ENCODE data around the gene CBARP.
A peak's percentile ranks its signal among the peaks of the same experiment; 100 is the strongest.

The CBARP gene

DNA sequence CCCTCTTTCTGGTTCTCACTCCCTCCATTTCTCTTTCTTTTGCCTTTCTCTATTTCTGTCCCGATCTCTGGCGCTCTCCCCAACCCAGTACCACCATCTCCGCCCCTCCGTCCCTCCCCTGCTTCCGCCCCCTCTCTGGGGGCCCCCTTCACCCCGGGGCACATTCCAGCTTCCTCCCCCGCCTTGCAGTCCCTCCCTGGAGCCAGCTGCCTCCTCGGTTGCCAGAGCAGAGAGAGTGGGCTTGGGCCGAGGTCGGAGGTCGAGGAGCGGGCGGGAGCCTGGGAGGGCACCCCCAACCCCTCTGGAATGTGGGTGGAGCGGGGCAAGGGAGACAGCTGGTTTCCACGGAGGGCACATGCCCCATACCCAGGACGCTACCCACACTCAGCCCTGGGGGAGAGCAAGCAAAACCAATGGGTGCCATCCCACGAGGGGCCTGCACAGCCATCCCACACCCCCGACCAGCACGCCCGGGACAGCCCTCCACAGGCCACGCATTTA is 24.9 kb upstream of the CBARP start:
- Mint-ChIP-seq H3K27ac (peak overlapping the region; percentile 90), H3K36me3 (ENCODE audit: low read depth) (peaks cover 17% of the 10 kb centered on the region), H3K4me1 (ENCODE audit: low read depth) (peaks cover 86% of the 10 kb centered on the region), H3K4me3 (peak overlapping the region; percentile 27), H3K27me3 (peaks cover 9% of the 10 kb centered on the region), H3K9me3 (no peaks in the 10 kb centered on the region)
- intact Hi-C loops (cut with micrococcal nuclease): no loop called here

- H3K36me3 Mint-ChIP-seq (ENCODE audit: low read depth): peaks cover 23% of the 10 kb centered on the region
- H3K9me3 Mint-ChIP-seq: no peaks in the 10 kb centered on the region
- H3K4me3 Mint-ChIP-seq: peak overlapping the region; percentile 84
- peak overlapping the region; percentile 90 for H3K27ac Mint-ChIP-seq
- peaks cover 3% of the 10 kb centered on the region for H3K27me3 Mint-ChIP-seq
- intact Hi-C loops (cut with micrococcal nuclease): no loop called here
- peaks cover 85% of the 10 kb centered on the region for H3K4me1 Mint-ChIP-seq (ENCODE audit: low read depth)
Measured at GRCh38 chr19:1261798-1262622, 24.2 kb upstream of the CBARP start.

- Mint-ChIP-seq H3K4me3 (peak overlapping the region; percentile 84), H3K27ac (peak overlapping the region; percentile 90), H3K9me3 (no peaks in the 10 kb centered on the region), H3K27me3 (peaks cover 2% of the 10 kb centered on the region), H3K36me3 (ENCODE audit: low read depth) (peaks cover 29% of the 10 kb centered on the region), H3K4me1 (ENCODE audit: low read depth) (peaks cover 84% of the 10 kb centered on the region)
- intact Hi-C loops (cut with micrococcal nuclease): no loop called here
Measured at GRCh38 chr19:1261538-1261797, 23.7 kb upstream of the CBARP start.

DNA sequence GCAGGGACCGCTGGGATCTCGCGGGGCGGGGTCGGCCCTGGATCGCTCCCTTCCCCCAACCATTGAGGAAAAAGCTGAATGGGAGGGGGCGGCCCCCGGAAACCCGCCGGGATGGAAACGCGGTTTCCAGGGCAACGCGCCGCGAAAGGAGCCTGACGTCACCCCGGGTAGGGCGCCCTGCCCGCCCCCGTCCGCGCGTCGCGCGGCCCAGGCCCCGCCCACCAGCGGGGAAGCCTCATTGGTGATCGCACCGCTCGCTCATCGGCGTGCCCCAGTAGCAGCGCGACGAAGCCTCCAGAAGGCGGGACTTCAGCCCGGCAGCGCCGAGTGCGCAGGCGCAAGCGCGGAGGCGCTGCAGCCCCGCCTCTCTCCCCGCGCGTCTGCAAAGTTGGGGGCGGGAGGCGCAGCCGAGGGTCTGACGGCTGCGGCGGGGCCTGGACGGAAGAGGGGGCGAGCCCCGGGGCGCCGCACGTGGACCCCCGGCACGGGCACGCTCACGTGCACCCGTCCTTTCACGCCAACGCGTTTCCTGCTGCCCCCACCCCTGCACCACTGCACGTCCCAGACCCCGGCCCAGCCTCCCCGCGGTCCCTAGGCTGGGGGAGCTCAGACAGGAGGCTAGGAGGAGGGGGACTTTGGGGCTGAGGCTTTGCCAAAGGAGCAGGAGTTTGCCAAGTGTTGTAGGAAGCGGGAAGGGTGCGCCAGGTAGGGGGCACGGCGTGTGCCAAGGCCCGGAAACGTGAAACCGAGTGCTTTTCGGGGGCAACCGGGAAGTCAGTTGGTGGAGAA is 23.1 kb upstream of the CBARP start:
- Mint-ChIP-seq H3K9me3 (no peaks in the 10 kb centered on the region), H3K27me3 (peaks cover 2% of the 10 kb centered on the region), H3K36me3 (ENCODE audit: low read depth) (peaks cover 34% of the 10 kb centered on the region), H3K27ac (peak overlapping the region; percentile 90), H3K4me1 (ENCODE audit: low read depth) (peaks cover 81% of the 10 kb centered on the region), H3K4me3 (peak overlapping the region; percentile 84)
- intact Hi-C loops (cut with micrococcal nuclease): loop anchor here (1.0 kb wide), 1 partner anchor 9 kb away; no protein-coding TSS in a partner anchor

GRCh38 chr19:1259876-1260748 is 22.3 kb upstream of the CBARP start:
- peaks cover 2% of the 10 kb centered on the region for H3K27me3 Mint-ChIP-seq
- peaks cover 79% of the 10 kb centered on the region for H3K4me1 Mint-ChIP-seq (ENCODE audit: low read depth)
- intact Hi-C loops (cut with micrococcal nuclease): loop anchor here (1.0 kb wide), 1 partner anchor 8 kb away; no protein-coding TSS in a partner anchor
- no peaks in the 10 kb centered on the region for H3K9me3 Mint-ChIP-seq
- H3K36me3 Mint-ChIP-seq (ENCODE audit: low read depth): peaks cover 42% of the 10 kb centered on the region
- H3K4me3 Mint-ChIP-seq: peak overlapping the region; percentile 84
- H3K27ac Mint-ChIP-seq: peak overlapping the region; percentile 90

- peaks cover 50% of the 10 kb centered on the region for H3K36me3 Mint-ChIP-seq (ENCODE audit: low read depth)
- H3K27me3 Mint-ChIP-seq: peaks cover 2% of the 10 kb centered on the region
- intact Hi-C loops (cut with micrococcal nuclease): no loop called here
- H3K4me1 Mint-ChIP-seq (ENCODE audit: low read depth): peaks cover 79% of the 10 kb centered on the region
- no peaks in the 10 kb centered on the region for H3K9me3 Mint-ChIP-seq
- peak overlapping the region; percentile 90 for H3K27ac Mint-ChIP-seq
- peak overlapping the region; percentile 77 for H3K4me3 Mint-ChIP-seq
Measured at GRCh38 chr19:1259206-1259875, 21.5 kb upstream of the CBARP start.

DNA sequence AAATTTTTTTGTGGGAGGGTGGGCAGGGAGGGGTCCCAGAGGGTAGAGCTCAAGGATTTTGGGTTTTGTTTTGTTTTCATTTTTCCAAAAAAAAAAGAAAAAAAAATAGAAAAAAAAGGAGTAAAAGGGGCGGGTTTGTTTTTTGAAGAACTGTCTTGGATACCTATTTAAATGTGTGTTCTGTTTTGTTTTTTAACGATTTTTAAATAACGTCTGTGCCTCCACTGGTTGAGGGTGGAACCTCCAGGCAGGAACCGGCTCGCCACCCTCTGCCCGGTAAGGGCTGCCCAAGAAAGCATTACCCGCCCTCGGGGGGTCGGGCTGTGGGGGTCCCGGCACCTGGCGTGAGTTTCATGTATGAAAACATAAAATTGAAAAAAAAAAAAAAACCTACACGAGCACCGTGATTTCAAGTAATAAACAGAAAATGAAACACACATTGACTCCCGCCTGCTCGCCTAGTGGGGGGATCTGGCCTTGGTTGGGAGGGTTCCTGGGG is 21.0 kb upstream of the CBARP start:
- Mint-ChIP-seq H3K4me1 (ENCODE audit: low read depth) (peaks cover 74% of the 10 kb centered on the region), H3K27ac (peak overlapping the region; percentile 90), H3K36me3 (ENCODE audit: low read depth) (peaks cover 56% of the 10 kb centered on the region), H3K4me3 (peak overlapping the region; percentile 77), H3K27me3 (peaks cover 2% of the 10 kb centered on the region), H3K9me3 (no peaks in the 10 kb centered on the region)
- intact Hi-C loops (cut with micrococcal nuclease): no loop called here

DNA sequence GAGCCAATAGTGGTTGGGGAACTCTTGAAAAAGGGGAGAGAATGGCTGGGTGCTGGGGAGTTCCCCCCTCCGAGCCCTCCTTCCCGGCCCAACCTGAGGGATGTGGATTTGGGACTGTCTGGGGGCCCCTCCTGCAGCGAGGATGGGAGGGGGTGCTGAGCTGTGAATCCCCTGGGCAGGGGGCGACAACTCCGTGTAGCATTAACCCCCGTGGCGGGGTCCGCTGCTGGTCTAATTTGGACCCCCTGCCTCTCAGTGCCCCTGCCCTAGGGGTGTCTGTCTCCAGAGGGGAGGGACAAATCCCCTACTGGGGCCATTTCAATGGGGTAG is 20.3 kb upstream of the CBARP start:
- peaks cover 2% of the 10 kb centered on the region for H3K27me3 Mint-ChIP-seq
- H3K36me3 Mint-ChIP-seq (ENCODE audit: low read depth): peaks cover 62% of the 10 kb centered on the region
- intact Hi-C loops (cut with micrococcal nuclease): no loop called here
- peaks cover 74% of the 10 kb centered on the region for H3K4me1 Mint-ChIP-seq (ENCODE audit: low read depth)
- no peaks in the 10 kb centered on the region for H3K9me3 Mint-ChIP-seq
- peak overlapping the region; percentile 59 for H3K4me3 Mint-ChIP-seq
- H3K27ac Mint-ChIP-seq: peak overlapping the region; percentile 90

- H3K4me3 Mint-ChIP-seq: peak overlapping the region; percentile 59
- H3K4me1 Mint-ChIP-seq (ENCODE audit: low read depth): peaks cover 70% of the 10 kb centered on the region
- intact Hi-C loops (cut with micrococcal nuclease): no loop called here
- peaks cover 2% of the 10 kb centered on the region for H3K27me3 Mint-ChIP-seq
- H3K36me3 Mint-ChIP-seq (ENCODE audit: low read depth): peaks cover 67% of the 10 kb centered on the region
- H3K9me3 Mint-ChIP-seq: no peaks in the 10 kb centered on the region
- peak overlapping the region; percentile 90 for H3K27ac Mint-ChIP-seq
Measured at GRCh38 chr19:1257475-1258162, 19.8 kb upstream of the CBARP start.

- H3K4me3 Mint-ChIP-seq: no peak overlapping the region
- peaks cover 69% of the 10 kb centered on the region for H3K4me1 Mint-ChIP-seq (ENCODE audit: low read depth)
- peaks cover 2% of the 10 kb centered on the region for H3K27me3 Mint-ChIP-seq
- peaks cover 75% of the 10 kb centered on the region for H3K36me3 Mint-ChIP-seq (ENCODE audit: low read depth)
- peak overlapping the region; percentile 96 for H3K27ac Mint-ChIP-seq
- intact Hi-C loops (cut with micrococcal nuclease): no loop called here
- H3K9me3 Mint-ChIP-seq: no peaks in the 10 kb centered on the region
Measured at GRCh38 chr19:1256646-1257474, 19.1 kb upstream of the CBARP start.

- H3K9me3 Mint-ChIP-seq: no peaks in the 10 kb centered on the region
- peak overlapping the region; percentile 96 for H3K27ac Mint-ChIP-seq
- intact Hi-C loops (cut with micrococcal nuclease): no loop called here
- peaks cover 61% of the 10 kb centered on the region for H3K4me1 Mint-ChIP-seq (ENCODE audit: low read depth)
- H3K4me3 Mint-ChIP-seq: peak overlapping the region; percentile 54
- H3K36me3 Mint-ChIP-seq (ENCODE audit: low read depth): peaks cover 89% of the 10 kb centered on the region
- no peaks in the 10 kb centered on the region for H3K27me3 Mint-ChIP-seq
Measured at GRCh38 chr19:1255186-1256161, 17.7 kb upstream of the CBARP start.

Data from dendritic cell treated with granulocyte-macrophage colony-stimulating factor and Interleukin-4, amounts not matched to agents 40 ng/mL and 50 ng/mL, for 4 days (primary cell).